GM19372 (cell line): ENCODE data around the gene PRPF39.
"Not testable (repeated sequence)": the region's sequence is repeated elsewhere in the genome, so short reads cannot be mapped to it uniquely, and the experiment has no call there.

Experiments used
- ATAC-seq: cut with Tn5 transposase; IDR thresholded peaks from one replicate; pipeline ENCODE4 v1.9.1; 2021; ENCODE audit warnings: mild to moderate bottlenecking, low read depth, moderate library complexity; ENCODE audit not compliant: unreplicated experiment

Gene PRPF39

GRCh38 chr14:45080416-45080968, 3.4 kb upstream of the PRPF39 start:
- not testable (repeated sequence) for ATAC-seq

GRCh38 chr14:45081096-45081495, 2.8 kb upstream of the PRPF39 start:
- ATAC-seq, result not testable (repeated sequence)

DNA sequence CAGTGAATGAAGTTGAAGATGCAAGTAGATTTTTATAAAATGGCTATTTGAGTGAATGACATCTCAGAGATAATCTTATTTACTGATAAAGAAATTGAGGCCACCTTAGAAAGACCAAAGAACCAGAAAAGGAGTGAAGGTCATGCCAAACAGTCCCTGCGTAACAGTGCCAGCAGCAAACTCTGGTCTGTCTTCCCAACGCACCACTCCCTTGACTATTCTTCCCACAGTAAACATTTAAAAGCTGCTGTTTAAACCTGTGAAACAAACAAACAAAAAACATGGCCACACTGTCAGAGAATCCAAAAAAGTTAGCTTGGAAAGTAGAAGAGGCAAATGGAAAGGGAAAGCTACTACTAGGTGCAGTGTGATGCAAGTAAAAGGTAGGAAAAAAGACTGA, 1.5 kb upstream of the PRPF39 start:
- ATAC-seq, result no peak

DNA sequence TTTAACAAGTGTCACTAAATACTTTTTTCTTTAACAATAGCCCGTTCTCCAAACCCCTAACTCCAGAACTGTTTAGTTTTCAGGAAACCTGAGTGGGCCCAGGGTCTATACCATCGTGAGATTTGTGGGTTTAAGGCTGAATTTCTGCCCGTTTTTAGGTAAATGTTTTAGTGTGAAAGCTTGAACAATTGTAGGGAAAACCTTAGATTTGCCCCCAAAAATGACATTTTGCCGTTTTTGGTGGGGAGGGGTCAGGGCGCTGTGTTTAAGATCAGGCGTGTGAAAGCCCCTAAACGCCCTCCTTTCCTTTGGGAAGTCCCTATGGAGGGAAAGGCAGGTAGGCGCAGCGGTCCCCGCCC, 320 bp upstream of the PRPF39 start:
- ATAC-seq, result peak; percentile 17

DNA sequence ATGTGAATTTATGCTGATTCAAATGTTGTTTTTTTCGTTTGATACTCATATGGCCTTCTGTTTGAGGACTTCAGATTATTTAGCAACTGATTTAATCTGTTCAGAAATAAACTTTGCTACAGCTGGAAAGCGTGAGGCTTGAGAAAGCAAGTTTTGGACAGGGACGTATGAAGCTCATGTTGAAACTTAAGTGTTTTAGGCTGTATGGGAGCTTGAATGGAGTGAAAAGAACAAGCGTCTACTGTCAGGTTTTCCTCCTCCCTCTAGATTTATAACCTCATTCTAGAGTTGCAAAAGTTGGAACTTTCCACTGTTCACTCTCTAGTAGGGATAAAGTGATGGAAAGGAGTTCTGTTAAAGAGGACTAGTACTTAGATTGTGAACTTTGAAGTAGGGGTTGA, 1.0 kb downstream of the PRPF39 start:
- no peak for ATAC-seq

GRCh38 chr14:45089813-45090212, 5.9 kb downstream of the PRPF39 start:
- peak; percentile 54 for ATAC-seq

DNA sequence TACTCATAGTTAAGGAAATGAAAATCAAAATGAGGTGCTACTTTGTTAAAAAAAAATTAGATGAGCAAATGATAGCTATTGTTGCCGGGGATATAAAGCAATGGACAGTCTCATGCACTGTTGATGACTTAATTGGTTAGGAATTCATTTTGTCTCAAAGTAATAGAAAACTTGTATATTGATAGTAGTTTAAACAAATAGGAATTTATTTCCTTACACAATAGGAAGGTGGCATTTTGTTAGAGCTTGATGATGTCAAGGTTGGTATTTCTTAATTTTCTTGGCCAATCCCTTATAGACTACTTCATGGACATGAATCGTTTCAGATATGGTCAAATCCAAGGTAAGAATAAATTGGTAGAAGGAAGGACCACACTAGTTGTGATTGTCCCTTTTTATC, 7.8 kb downstream of the PRPF39 start:
- no peak for ATAC-seq

- no peak for ATAC-seq
Observed at GRCh38 chr14:45094275-45094674, 10.4 kb downstream of the PRPF39 start.

GRCh38 chr14:45095143-45095542, 11.2 kb downstream of the PRPF39 start:
- no peak for ATAC-seq

GRCh38 chr14:45096218-45096617, 12.3 kb downstream of the PRPF39 start:
- no peak for ATAC-seq

DNA sequence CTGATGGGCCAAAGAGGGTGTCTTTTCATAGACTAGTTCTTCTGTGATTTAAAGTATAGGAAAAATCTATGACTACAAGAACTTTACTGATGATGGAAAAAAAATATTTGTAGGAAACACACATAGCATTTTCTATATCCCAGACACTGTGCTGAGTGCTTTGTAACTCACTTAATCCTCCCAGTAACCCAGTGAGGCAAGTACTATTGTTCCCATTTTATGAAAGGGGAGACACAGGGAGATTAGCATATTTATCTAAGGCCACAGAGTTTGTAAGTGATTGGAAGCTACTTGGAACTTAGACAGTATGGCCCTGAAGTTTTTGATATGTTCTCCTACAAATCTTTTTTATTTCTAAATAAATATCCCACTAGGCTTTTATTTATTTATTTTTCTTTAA, 19.9 kb downstream of the PRPF39 start:
- ATAC-seq, result no peak

GRCh38 chr14:45104561-45104960, 20.6 kb downstream of the PRPF39 start:
- no peak for ATAC-seq

DNA sequence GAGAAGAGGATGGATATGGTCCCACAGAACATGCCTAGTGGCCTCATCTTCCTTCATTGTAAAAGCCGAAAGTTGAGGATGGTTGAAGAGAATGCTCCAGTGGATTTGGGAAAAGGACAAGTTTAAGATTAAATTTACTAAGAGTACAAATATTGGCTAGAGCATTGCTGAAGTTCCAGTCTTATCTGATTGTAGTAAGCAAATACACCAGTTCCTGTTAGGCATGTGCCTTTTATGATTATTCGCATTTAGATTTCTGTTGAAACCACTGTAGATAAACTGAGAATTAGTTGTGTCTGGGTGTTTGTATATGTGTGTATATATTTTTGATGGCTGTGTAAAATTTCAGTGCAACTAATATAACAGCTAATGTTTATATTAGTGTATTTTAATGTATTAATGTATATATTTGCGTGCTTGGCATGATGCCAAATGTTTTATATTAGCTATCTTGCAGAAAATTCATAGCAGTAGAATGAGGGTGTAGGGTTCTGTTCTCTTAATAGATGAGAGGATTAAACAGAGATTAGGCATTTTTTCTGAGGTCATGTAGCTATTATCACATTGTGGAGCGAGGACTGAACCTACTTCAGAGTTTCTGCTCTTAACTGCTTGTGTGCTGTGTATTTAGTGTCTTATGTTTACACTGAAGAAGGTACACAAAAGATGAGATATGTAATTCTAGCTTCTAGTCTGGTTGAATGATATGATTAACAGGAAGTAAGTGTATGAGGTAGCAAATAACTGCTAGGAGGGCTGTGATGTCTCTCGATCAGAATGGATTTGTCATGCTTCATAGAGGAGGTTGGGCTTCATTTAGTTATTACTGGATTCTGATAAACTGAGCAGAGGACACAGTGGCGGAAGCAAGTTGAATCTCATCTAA, 29.2 kb downstream of the PRPF39 start:
- no peak for ATAC-seq

DNA sequence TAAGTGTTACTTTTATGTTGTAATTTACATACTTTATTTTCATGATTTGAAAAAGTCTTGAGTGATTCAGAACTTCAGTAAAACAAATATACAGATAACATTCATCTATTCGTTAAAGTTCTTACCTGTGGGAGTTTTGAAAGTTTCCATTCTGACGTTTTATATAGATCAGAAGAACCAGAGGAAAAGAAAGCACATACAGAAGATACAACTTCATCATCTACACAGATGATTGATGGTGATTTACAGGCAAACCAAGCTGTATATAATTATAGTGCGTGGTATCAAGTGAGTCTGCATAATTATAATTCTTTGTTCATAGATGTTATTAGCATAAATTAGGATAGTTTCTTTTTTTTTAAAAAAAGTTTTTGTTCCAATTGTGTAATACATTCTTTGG, 30.4 kb downstream of the PRPF39 start:
- ATAC-seq, result no peak

- no peak for ATAC-seq
Observed at GRCh38 chr14:45118594-45118993, 34.7 kb downstream of the PRPF39 start.

DNA sequence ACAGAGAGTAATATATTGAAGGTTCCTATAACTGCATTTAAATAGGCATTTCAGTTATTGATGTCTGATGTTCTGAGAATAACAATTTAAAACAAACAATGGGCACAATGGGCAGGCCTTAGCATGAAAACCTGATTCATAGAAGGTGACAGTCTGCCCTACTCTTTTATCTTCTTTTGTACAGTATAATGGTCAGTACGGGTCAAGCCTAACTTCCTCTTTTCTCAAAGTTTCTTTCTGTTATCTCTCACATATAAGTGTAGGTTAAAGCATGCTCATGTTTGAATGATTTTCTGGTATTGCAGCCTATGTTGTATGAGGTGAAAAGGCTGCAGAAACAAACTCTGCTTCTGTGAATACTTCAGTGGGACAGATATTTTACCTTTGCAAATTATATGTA, 36.2 kb downstream of the PRPF39 start:
- no peak for ATAC-seq

DNA sequence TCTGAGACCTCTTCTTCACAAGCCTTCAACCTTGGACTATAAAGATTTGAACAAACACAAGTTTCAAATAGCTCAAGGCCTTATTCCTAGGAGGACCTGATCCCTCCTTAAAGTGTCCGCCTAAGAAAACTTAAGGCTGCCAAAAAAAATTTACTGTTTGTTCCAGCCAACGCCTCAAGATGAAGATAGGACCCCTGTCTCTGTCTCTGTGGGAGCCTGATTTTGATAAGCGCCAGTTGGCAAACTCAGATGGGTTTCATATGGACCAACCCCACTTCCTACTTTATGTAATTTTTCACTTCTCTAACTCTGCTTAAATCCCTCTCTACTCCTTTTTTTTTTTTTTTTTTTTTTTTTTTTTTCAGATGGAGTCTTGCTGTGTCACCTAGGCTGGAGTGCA, 39.4 kb downstream of the PRPF39 start:
- ATAC-seq, result no peak

GRCh38 chr14:45125754-45126153, 41.8 kb downstream of the PRPF39 start:
- no peak for ATAC-seq

GRCh38 chr14:45128963-45129629, 45.2 kb downstream of the PRPF39 start:
- no peak for ATAC-seq

- no peak for ATAC-seq
Observed at GRCh38 chr14:45133683-45134050, 49.8 kb downstream of the PRPF39 start.

DNA sequence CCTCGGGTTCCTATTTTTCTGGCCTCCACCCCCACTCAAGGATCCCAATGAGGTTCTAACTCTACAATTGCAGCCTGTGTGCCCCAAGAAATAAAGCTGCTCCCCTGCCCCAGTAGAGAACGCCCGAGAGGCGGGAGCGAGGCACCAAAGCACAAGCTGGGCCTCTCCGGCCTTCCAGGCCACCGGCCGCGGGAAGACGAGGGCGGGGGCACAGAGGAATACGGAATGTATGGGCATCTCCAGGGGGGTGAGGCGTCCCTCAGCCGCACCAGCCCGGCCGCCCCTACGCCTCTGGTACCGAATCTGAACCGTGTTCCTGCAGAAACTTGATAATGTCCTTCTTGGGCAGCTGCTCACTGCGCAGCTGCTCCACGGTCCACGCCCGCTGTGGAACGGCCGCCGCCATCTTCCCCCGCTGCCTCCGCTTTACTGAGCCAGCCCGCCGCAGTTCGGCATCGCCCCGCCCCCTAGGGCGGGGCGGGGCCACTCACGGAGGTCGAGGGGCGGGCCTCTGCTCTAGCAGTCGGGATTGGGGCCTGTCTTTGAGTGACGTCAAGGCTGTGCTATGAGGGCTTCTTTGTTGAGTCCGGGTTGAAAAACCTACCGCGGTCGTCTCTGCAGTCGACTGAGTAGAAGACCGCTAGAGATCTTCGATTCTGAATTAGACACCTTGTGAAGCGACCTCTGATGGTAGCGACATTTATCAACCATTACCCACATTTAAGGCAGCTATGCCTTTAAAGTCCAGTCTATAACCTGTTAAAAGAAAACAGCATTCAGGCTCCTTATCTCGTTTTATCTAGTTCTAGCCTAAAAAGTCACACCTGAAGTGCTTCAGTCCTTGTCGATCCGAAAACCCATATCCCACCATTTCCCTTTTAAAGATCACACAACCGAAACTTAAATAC, 50.4 kb downstream of the PRPF39 start, which contains the start of gene FKBP3:
Gene FKBP3, minus strand, starts transcription at position 431 of the 908 bp plus-strand sequence. Its CDS starts 25 bp downstream, at position 406.
- peak; percentile 87 for ATAC-seq
